ENCODE data around the gene CTCFL.
"Not testable (repeated sequence)": the region's sequence is repeated elsewhere in the genome, so short reads cannot be mapped to it uniquely, and the experiment has no call there.

CTCFL gene

DNA sequence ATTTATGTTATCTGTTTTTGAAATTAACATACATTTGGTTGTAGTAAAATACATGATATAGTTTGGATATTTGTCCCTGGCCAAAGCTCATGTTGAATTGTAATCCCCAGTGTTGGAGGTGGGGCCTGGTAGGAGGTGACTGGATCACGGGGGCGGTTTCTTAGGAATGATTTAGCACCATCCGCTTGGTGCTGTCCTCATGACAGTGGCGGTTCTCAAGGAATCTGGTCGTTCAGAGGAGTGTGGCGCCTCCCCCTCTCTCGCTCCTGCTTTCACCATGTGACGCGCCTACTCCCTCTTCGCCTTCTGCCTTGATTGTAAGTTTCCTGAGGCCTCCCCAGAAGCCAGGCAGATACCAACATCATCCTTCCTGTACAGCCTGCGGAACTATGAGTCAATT lies 29.0 kb downstream of the CTCFL start:
- in situ Hi-C loops (cut with HindIII; ENCODE audit: low sequenced_read_pairs), result no loop called here
- no peak overlapping the region for H3K4me3 ChIP-seq (ENCODE audit: low read depth, low read length)
- no peak for DNase-seq (ENCODE audit: low read depth, low spot score)
- no peak for TF ChIP-seq CTCF (IDR thresholded peaks at IDR 0.05; ENCODE audit: low read depth, low read length)

GRCh38 chr20:57493091-57493615 lies 31.8 kb downstream of the CTCFL start:
- in situ Hi-C loops (cut with HindIII; ENCODE audit: low sequenced_read_pairs), result no loop called here
- no peak for TF ChIP-seq CTCF (IDR thresholded peaks at IDR 0.05; ENCODE audit: low read depth, low read length)

DNA sequence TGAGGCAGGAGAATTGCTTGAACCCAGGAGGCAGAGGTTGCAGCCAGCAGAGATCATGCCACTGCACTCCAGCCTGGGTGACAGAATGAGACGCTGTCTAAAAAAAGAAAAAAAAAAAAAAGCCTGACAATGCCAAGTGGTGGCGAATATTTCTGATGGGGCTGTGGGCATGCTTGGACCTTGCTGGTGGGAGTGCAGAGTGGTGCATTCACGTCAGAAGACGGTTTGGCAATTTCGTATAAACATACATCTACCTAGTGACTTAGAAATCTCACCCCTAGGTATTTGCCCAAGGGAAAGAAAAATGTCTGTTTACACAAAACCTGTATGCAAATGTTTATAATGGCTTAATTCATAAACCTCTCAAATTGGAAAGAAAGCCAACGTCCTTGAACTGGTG lies 33.6 kb downstream of the CTCFL start:
- H3K4me3 ChIP-seq (ENCODE audit: low read depth, low read length), result no peak overlapping the region

More at GRCh38 chr20:57493091-57493615, 31.8 kb downstream of the CTCFL start:
- no peak for DNase-seq (ENCODE audit: low read depth, low spot score)
- no peak overlapping the region for H3K4me3 ChIP-seq (ENCODE audit: low read depth, low read length)

DNA sequence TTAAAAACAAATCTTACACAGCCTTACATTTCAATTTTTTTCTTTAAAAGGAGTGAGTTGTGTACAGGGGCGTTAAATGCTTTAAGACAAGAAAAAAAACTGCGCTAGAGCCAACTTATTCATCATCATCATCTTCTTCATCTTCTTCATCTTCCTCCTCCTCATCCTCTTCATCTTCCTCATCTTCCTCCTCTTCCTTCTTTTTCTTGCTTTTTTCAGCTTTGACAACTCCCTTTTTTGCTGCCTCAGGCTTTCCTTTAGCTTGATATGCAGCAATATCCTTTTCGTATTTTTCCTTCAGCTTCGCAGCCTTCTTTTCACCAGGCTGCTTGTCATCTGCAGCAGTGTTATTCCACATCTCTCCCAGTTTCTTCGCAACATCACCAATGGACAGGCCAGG lies 36.7 kb downstream of the CTCFL start:
- DNase-seq (ENCODE audit: low read depth, low spot score); H3K4me3 ChIP-seq (ENCODE audit: low read depth, low read length); in situ Hi-C loops (cut with HindIII; ENCODE audit: low sequenced_read_pairs): not testable (repeated sequence)

More for the DNA sequence above, 33.6 kb downstream of the CTCFL start:
- no peak for TF ChIP-seq CTCF (IDR thresholded peaks at IDR 0.05; ENCODE audit: low read depth, low read length)
- in situ Hi-C loops (cut with HindIII; ENCODE audit: low sequenced_read_pairs), result no loop called here
- no peak for DNase-seq (ENCODE audit: low read depth, low spot score)

GRCh38 chr20:57485770-57486169 lies 39.2 kb downstream of the CTCFL start:
- in situ Hi-C loops (cut with HindIII; ENCODE audit: low sequenced_read_pairs), result no loop called here
- no peak overlapping the region for H3K4me3 ChIP-seq (ENCODE audit: low read depth, low read length)
- TF ChIP-seq CTCF (IDR thresholded peaks at IDR 0.05; ENCODE audit: low read depth, low read length), result no peak
- no peak for DNase-seq (ENCODE audit: low read depth, low spot score)

- in situ Hi-C loops (cut with HindIII; ENCODE audit: low sequenced_read_pairs), result no loop called here
- DNase-seq (ENCODE audit: low read depth, low spot score), result no peak
- H3K4me3 ChIP-seq (ENCODE audit: low read depth, low read length), result no peak overlapping the region
- TF ChIP-seq CTCF (IDR thresholded peaks at IDR 0.05; ENCODE audit: low read depth, low read length), result no peak
Measured at GRCh38 chr20:57484772-57485171, 40.2 kb downstream of the CTCFL start.

GRCh38 chr20:57483287-57484050 lies 41.5 kb downstream of the CTCFL start:
- DNase-seq (ENCODE audit: low read depth, low spot score), result no peak
- TF ChIP-seq CTCF (IDR thresholded peaks at IDR 0.05; ENCODE audit: low read depth, low read length), result no peak
- in situ Hi-C loops (cut with HindIII; ENCODE audit: low sequenced_read_pairs), result no loop called here
- H3K4me3 ChIP-seq (ENCODE audit: low read depth, low read length), result no peak overlapping the region

All from astrocyte of the spinal cord (primary cell).